HG02588 (cell line): ENCODE data around the gene EGR4.
"Not testable (repeated sequence)": the region's sequence is repeated elsewhere in the genome, so short reads cannot be mapped to it uniquely, and the experiment has no call there.

Source experiments
- ATAC-seq: cut with Tn5 transposase; IDR thresholded peaks from one replicate; pipeline ENCODE4 v1.9.1; 2021; ENCODE audit warnings: mild to moderate bottlenecking, moderate library complexity; ENCODE audit not compliant: unreplicated experiment

The EGR4 gene

GRCh38 chr2:73264332-73264606 lies 29.1 kb downstream of the EGR4 start:
- ATAC-seq: no peak

- no peak for ATAC-seq
Observed at GRCh38 chr2:73263540-73264331, 29.6 kb downstream of the EGR4 start.

GRCh38 chr2:73262691-73263429 lies 30.5 kb downstream of the EGR4 start:
- ATAC-seq: not testable (repeated sequence)

GRCh38 chr2:73262108-73262651 lies 31.2 kb downstream of the EGR4 start:
- ATAC-seq: no peak

- no peak for ATAC-seq
Observed at GRCh38 chr2:73260338-73260984, 32.9 kb downstream of the EGR4 start.

GRCh38 chr2:73259704-73260337 lies 33.5 kb downstream of the EGR4 start:
- no peak for ATAC-seq

- ATAC-seq: no peak
Observed at GRCh38 chr2:73259276-73259675, 34.1 kb downstream of the EGR4 start.

- no peak for ATAC-seq
Observed at GRCh38 chr2:73258913-73259215, 34.5 kb downstream of the EGR4 start.

GRCh38 chr2:73258186-73258912 lies 35.0 kb downstream of the EGR4 start:
- no peak for ATAC-seq

GRCh38 chr2:73257425-73258125 lies 35.8 kb downstream of the EGR4 start:
- no peak for ATAC-seq

GRCh38 chr2:73257021-73257420 lies 36.3 kb downstream of the EGR4 start:
- no peak for ATAC-seq

- no peak for ATAC-seq
Observed at GRCh38 chr2:73256618-73256922, 36.8 kb downstream of the EGR4 start.

- no peak for ATAC-seq
Observed at GRCh38 chr2:73255907-73256617, 37.3 kb downstream of the EGR4 start.

GRCh38 chr2:73255007-73255644 lies 38.2 kb downstream of the EGR4 start:
- ATAC-seq: no peak

- ATAC-seq: no peak
Observed at GRCh38 chr2:73254343-73255006, 38.9 kb downstream of the EGR4 start.

- no peak for ATAC-seq
Observed at GRCh38 chr2:73253901-73254300, 39.4 kb downstream of the EGR4 start.

GRCh38 chr2:73253400-73253799 lies 39.9 kb downstream of the EGR4 start:
- no peak for ATAC-seq

GRCh38 chr2:73252238-73253027 lies 40.9 kb downstream of the EGR4 start:
- no peak for ATAC-seq
